Stomach (tissue), 9 donors: Measurements from ENCODE around the gene HAAO. TPM values are rescaled to one million over a fixed set of nuclear protein-coding genes. Genes with fewer than 3 reads are reported as not detected.

Experiments
- DNase-seq, 2 donors: peaks; one replicate each; pipeline versions ENCODE4 v3.0.0 to v3.0.0-alpha.2; 2013 to 2019
- H3K27ac ChIP-seq, 5 donors: fragments of 200-600 bp in 4 of 5; sonication (generic) in 4 of 5; one replicate each; pipeline ENCODE4 v1.5.1; 2013 to 2019; ENCODE audit warnings: mild to moderate bottlenecking in 1 of 5, moderate library complexity in 1 of 5
- H3K27me3 ChIP-seq, 3 donors: fragments of 200-600 bp; sonication (generic); one replicate each; pipeline ENCODE4 v1.5.1; 2017 to 2019; ENCODE audit warnings: mixed run types in 1 of 3
- H3K36me3 ChIP-seq, 4 donors: fragments of 200-600 bp; sonication (generic); 1 replicate in 3 of 4; 2 replicates in 1 of 4; pipeline ENCODE4 v1.5.1; 2016 to 2019
- H3K4me1 ChIP-seq, 4 donors: fragments of 200-600 bp; sonication (generic); one replicate each; pipeline ENCODE4 v1.5.1; 2016 to 2019
- H3K4me3 ChIP-seq, 4 donors: fragments of 200-600 bp; sonication (generic) in 3 of 4; one replicate each; pipeline ENCODE4 v1.5.1; 2016 to 2019; ENCODE audit warnings: mild to moderate bottlenecking in 1 of 4
- H3K9me3 ChIP-seq, 4 donors: fragments of 200-600 bp; sonication (generic); one replicate each; pipeline ENCODE4 v1.5.1; 2016 to 2019
- EP300 ChIP-seq: sonication (generic); formaldehyde crosslinking; IDR thresholded peaks from one replicate; pipeline ENCODE4 v1.6.1; 2017; ENCODE audit warnings: antibody characterized with exemption
- POLR2A ChIP-seq, 4 donors: fragments of 450-650 bp; IDR thresholded peaks; one replicate each; pipeline ENCODE4 v1.6.1; 2016; ENCODE audit warnings: antibody characterized with exemption in 4 of 4, control low read depth in 2 of 4, mild to moderate bottlenecking in 1 of 4, moderate library complexity in 1 of 4
- POLR2AphosphoS5 ChIP-seq, 3 donors: sonication (generic); formaldehyde crosslinking; IDR thresholded peaks; one replicate each; pipeline ENCODE4 v1.6.1; 2016; ENCODE audit warnings: antibody characterized with exemption in 3 of 3
- WGBS, 5 donors: extraction: QIAGEN DNeasy Blood & Tissue Kit in 3 of 5; methylation state at CpG; one replicate each; pipeline versions ENCODE4 v1.1.5 to v1.1.7; 2013 to 2018; 5-methylcytosine and 5-hydroxymethylcytosine counted together
- intact Hi-C: fragments of 100-400 bp; cut with DNase I; formaldehyde crosslinking; loops from one replicate; pipeline ENCODE4 v1.15.1; 2023; ENCODE audit warnings: low total_unique reads
- polyA plus RNA-seq, 3 donors: library from polyadenylated mRNA; stranded (reverse); fragments of 200-250 nt; gene quantifications; one replicate each; pipeline ENCODE4 v1.2.3, GENCODE V29; 2013
- total RNA-seq, 5 donors: library from RNA; depleted of rRNA; stranded (reverse); fragments of >200 nt; gene quantifications; one replicate each; pipeline versions ENCODE4 v1.1.0 to v1.2.3, GENCODE V29; 2014 to 2016
- TF ChIP-seq, protein P1 (sequence below), 7 experiments: fragments of 450-650 bp in 4 of 7; fragments of 200-600 bp in 3 of 7; sonication (generic) in 3 of 7; IDR thresholded peaks; one replicate each; pipeline ENCODE4 v1.5.1; 2016 to 2019; ENCODE audit warnings: antibody characterized with exemption in 7 of 7, control low read depth in 2 of 7, mild to moderate bottlenecking in 1 of 7
- donor health status: healthy with polysubstance abuse.
- donor health status: Bipolar disorder and iron deficiency.
- donor health status: healthy.

HAAO gene
- total and polyA plus RNA-seq, 8 donors: 0.89 to 23.5 (median 12.7) TPM; not detected in 2

DNA sequence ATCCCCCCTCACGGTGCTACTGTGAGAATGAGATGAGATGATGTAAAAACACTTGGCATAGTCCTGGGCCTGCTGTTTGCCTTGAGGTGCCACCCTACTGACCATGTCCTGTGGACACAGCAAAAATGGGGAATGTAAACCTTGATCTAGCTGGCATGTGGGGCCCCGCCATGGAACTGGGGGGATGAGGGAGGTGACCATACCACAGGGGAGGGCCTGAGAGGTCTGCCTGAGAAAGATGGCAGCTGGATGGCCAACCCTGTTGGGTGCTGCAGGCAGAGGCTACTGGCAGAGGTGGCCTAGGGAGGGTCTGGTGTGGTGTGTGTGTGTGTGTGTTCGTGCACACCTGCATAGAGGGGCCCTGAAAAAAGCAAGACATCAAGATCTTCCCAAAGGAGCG is 777 bp downstream of the HAAO start:
- H3K9me3 ChIP-seq: no peaks in the 10 kb centered on the region
- no peaks in the 10 kb centered on the region for H3K36me3 ChIP-seq
- intact Hi-C loops: no loop called here
- WGBS, 5 donors: 69 to 81% (median 70%) methylated on average over 4 of the region's 4 CpGs
- H3K27me3 ChIP-seq: peaks cover 0 to 14% (median 13%) of the 10 kb centered on the region in 3 donors
- DNase-seq: peak in 1 of 2 donors; percentile 5
- peak overlapping the region in 4 of 5 donors; percentile 82 to 90 (median 86) for H3K27ac ChIP-seq
- H3K4me3 ChIP-seq: peak overlapping the region; percentile 55 to 63 (median 60)
- peaks cover 10 to 55% (median 39%) of the 10 kb centered on the region in 4 donors for H3K4me1 ChIP-seq
- TF ChIP-seq POLR2A (IDR thresholded peaks at IDR 0.05) (no peak), POLR2AphosphoS5 (IDR thresholded peaks at IDR 0.05) (no peak), EP300 (no peak)
- TF ChIP-seq, protein P1, sequence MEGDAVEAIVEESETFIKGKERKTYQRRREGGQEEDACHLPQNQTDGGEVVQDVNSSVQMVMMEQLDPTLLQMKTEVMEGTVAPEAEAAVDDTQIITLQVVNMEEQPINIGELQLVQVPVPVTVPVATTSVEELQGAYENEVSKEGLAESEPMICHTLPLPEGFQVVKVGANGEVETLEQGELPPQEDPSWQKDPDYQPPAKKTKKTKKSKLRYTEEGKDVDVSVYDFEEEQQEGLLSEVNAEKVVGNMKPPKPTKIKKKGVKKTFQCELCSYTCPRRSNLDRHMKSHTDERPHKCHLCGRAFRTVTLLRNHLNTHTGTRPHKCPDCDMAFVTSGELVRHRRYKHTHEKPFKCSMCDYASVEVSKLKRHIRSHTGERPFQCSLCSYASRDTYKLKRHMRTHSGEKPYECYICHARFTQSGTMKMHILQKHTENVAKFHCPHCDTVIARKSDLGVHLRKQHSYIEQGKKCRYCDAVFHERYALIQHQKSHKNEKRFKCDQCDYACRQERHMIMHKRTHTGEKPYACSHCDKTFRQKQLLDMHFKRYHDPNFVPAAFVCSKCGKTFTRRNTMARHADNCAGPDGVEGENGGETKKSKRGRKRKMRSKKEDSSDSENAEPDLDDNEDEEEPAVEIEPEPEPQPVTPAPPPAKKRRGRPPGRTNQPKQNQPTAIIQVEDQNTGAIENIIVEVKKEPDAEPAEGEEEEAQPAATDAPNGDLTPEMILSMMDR (IDR thresholded peaks at IDR 0.05): no peak

DNA sequence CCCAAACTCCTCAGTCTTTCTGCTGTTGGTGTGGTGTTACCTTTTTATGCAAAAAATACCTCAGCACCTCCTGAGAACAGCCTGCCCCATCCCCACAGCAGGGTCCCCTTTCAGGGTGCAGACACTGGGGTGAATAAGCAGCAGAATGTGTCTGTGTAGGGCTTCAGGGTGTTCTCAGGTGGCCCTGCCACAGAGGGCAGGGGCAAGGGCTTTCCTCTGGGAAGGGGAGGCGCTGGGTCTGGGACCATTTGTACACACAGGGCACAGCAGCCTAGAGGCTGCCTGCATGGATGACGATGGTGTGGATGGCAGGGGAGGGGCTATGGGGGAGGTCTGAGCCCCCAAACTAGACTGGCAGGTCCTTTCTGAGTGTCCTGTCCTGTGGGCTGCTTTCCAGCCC is 2.6 kb downstream of the HAAO start:
- Histone ChIP-seq H3K4me3 (no peak overlapping the region), H3K27ac (peak overlapping the region in 2 of 5 donors; percentile 18 to 24), H3K4me1 (peaks cover 10 to 45% (median 35%) of the 10 kb centered on the region in 4 donors), H3K27me3 (peaks cover 0 to 14% (median 13%) of the 10 kb centered on the region in 3 donors), H3K9me3 (no peaks in the 10 kb centered on the region), H3K36me3 (no peaks in the 10 kb centered on the region)
- peak in 1 of 2 donors; percentile 0 for DNase-seq
- intact Hi-C loops: no loop called here
- 82 to 100% (median 92%) methylated on average over 2 of the region's 2 CpGs for WGBS, 5 donors
- TF ChIP-seq POLR2A (IDR thresholded peaks at IDR 0.05): no peak

DNA sequence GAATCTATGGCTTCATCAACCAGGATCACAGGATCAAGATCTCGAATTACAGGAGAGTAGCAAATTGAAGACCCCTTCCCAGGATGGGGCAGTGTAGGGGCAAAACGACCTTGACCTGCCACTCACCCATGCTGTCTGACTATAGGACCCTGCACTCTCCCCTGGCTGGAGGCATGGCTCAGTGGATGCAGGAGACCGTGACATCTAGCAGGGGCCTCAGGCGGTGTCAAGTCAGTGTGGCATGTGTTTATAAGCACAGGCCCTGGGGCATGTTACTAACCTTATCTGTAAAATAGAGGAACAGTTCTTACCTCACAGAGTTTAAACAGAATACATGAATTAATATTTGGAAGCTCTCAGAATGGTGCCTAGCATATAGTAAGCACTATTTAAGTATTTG is 3.5 kb downstream of the HAAO start:
- H3K36me3 ChIP-seq: no peaks in the 10 kb centered on the region
- H3K27ac ChIP-seq: peak overlapping the region in 1 of 5 donors; percentile 32
- WGBS, 5 donors: 63 to 80% (median 66%) methylated on average over 3 to 4 of the region's 4 CpGs
- peak in 1 of 2 donors; percentile 1 for DNase-seq
- intact Hi-C loops: no loop called here
- H3K4me3 ChIP-seq: no peak overlapping the region
- H3K4me1 ChIP-seq: peaks cover 10 to 38% (median 30%) of the 10 kb centered on the region in 4 donors
- no peaks in the 10 kb centered on the region for H3K9me3 ChIP-seq
- TF ChIP-seq POLR2A (IDR thresholded peaks at IDR 0.05) (no peak), POLR2AphosphoS5 (IDR thresholded peaks at IDR 0.05) (no peak), EP300 (no peak)
- TF ChIP-seq, protein P1 (IDR thresholded peaks at IDR 0.05): no peak
- H3K27me3 ChIP-seq: peaks cover 0 to 14% (median 13%) of the 10 kb centered on the region in 3 donors

DNA sequence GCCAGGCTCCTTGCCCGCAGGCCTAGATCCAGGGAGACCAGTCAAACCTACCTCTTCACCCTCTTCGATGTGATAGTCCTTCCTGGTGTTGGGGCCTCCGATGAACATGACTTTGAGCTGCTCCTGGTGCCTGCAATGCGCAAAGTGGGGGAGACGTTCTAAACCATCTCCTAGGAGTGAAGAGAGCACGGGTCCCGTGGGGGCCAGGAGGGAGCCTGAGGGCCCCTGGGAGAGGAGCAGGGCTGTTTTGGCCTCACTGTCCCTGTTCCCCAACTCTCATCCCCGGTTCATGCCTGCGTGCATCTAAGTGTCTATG is 3.9 kb downstream of the HAAO start:
- peak overlapping the region in 1 of 5 donors; percentile 32 for H3K27ac ChIP-seq
- 74 to 82% (median 77%) methylated on average over 9 of the region's 9 CpGs for WGBS, 5 donors
- DNase-seq: peak in 1 of 2 donors; percentile 2

More for the DNA sequence above, 3.9 kb downstream of the HAAO start:
- no peak overlapping the region for H3K4me3 ChIP-seq
- TF ChIP-seq EP300 (no peak), POLR2A (IDR thresholded peaks at IDR 0.05) (no peak)
- TF ChIP-seq, protein P1 (IDR thresholded peaks at IDR 0.05): no peak
- H3K4me1 ChIP-seq: peaks cover 10 to 34% (median 26%) of the 10 kb centered on the region in 4 donors
- no peaks in the 10 kb centered on the region for H3K9me3 ChIP-seq
- intact Hi-C loops: no loop called here
- H3K27me3 ChIP-seq: peaks cover 0 to 14% (median 13%) of the 10 kb centered on the region in 3 donors
- peaks cover 0 to 2% (median 0%) of the 10 kb centered on the region in 4 donors for H3K36me3 ChIP-seq
